ENCODE measurements around the gene RNF166.

Gene RNF166

GRCh38 chr16:88699180-88699579 is 7.0 kb downstream of the RNF166 start:
- Histone ChIP-seq H3K9me3 (ENCODE audit: control insufficient read depth, insufficient read depth, low read length) (no peaks in the 10 kb centered on the region), H3K4me3 (ENCODE audit: low read depth, low read length) (no peak overlapping the region), H3K4me1 (ENCODE audit: control insufficient read depth, insufficient read depth, low read length) (no peaks in the 10 kb centered on the region), H3K9ac (ENCODE audit: low read depth, low read length) (no peak overlapping the region), H3K36me3 (ENCODE audit: control insufficient read depth, insufficient read depth, low read length) (peaks cover 24% of the 10 kb centered on the region), H3K27me3 (ENCODE audit: control insufficient read depth, insufficient read depth, low read length) (no peaks in the 10 kb centered on the region)

- Histone ChIP-seq H3K9ac (ENCODE audit: low read depth, low read length) (no peak overlapping the region), H3K4me3 (ENCODE audit: low read depth, low read length) (no peak overlapping the region), H3K27me3 (ENCODE audit: control insufficient read depth, insufficient read depth, low read length) (no peaks in the 10 kb centered on the region), H3K4me1 (ENCODE audit: control insufficient read depth, insufficient read depth, low read length) (no peaks in the 10 kb centered on the region), H3K36me3 (ENCODE audit: control insufficient read depth, insufficient read depth, low read length) (peaks cover 24% of the 10 kb centered on the region), H3K9me3 (ENCODE audit: control insufficient read depth, insufficient read depth, low read length) (no peaks in the 10 kb centered on the region)
These were observed 7.6 kb downstream of the RNF166 start for GRCh38 chr16:88698646-88699045.

- Histone ChIP-seq H3K9me3 (ENCODE audit: control insufficient read depth, insufficient read depth, low read length) (no peaks in the 10 kb centered on the region), H3K27me3 (ENCODE audit: control insufficient read depth, insufficient read depth, low read length) (no peaks in the 10 kb centered on the region), H3K9ac (ENCODE audit: low read depth, low read length) (no peak overlapping the region), H3K4me1 (ENCODE audit: control insufficient read depth, insufficient read depth, low read length) (no peaks in the 10 kb centered on the region), H3K4me3 (ENCODE audit: low read depth, low read length) (no peak overlapping the region), H3K36me3 (ENCODE audit: control insufficient read depth, insufficient read depth, low read length) (peaks cover 24% of the 10 kb centered on the region)
These were observed 8.2 kb downstream of the RNF166 start for GRCh38 chr16:88697831-88698615.

GRCh38 chr16:88697116-88697830 is 8.9 kb downstream of the RNF166 start:
- H3K9ac ChIP-seq (ENCODE audit: low read depth, low read length) = no peak overlapping the region
- no peaks in the 10 kb centered on the region for H3K4me1 ChIP-seq (ENCODE audit: control insufficient read depth, insufficient read depth, low read length)
- no peaks in the 10 kb centered on the region for H3K9me3 ChIP-seq (ENCODE audit: control insufficient read depth, insufficient read depth, low read length)
- H3K4me3 ChIP-seq (ENCODE audit: low read depth, low read length) = no peak overlapping the region
- no peaks in the 10 kb centered on the region for H3K27me3 ChIP-seq (ENCODE audit: control insufficient read depth, insufficient read depth, low read length)
- peaks cover 24% of the 10 kb centered on the region for H3K36me3 ChIP-seq (ENCODE audit: control insufficient read depth, insufficient read depth, low read length)

- no peak overlapping the region for H3K4me3 ChIP-seq (ENCODE audit: low read depth, low read length)
- no peaks in the 10 kb centered on the region for H3K4me1 ChIP-seq (ENCODE audit: control insufficient read depth, insufficient read depth, low read length)
- no peak overlapping the region for H3K9ac ChIP-seq (ENCODE audit: low read depth, low read length)
- peaks cover 24% of the 10 kb centered on the region for H3K36me3 ChIP-seq (ENCODE audit: control insufficient read depth, insufficient read depth, low read length)
- no peaks in the 10 kb centered on the region for H3K9me3 ChIP-seq (ENCODE audit: control insufficient read depth, insufficient read depth, low read length)
- no peaks in the 10 kb centered on the region for H3K27me3 ChIP-seq (ENCODE audit: control insufficient read depth, insufficient read depth, low read length)
These were observed 9.8 kb downstream of the RNF166 start for GRCh38 chr16:88696441-88696840.

- no peaks in the 10 kb centered on the region for H3K27me3 ChIP-seq (ENCODE audit: control insufficient read depth, insufficient read depth, low read length)
- H3K9me3 ChIP-seq (ENCODE audit: control insufficient read depth, insufficient read depth, low read length) = no peaks in the 10 kb centered on the region
- H3K4me1 ChIP-seq (ENCODE audit: control insufficient read depth, insufficient read depth, low read length) = no peaks in the 10 kb centered on the region
- no peak overlapping the region for H3K9ac ChIP-seq (ENCODE audit: low read depth, low read length)
- H3K36me3 ChIP-seq (ENCODE audit: control insufficient read depth, insufficient read depth, low read length) = peaks cover 23% of the 10 kb centered on the region
- no peak overlapping the region for H3K4me3 ChIP-seq (ENCODE audit: low read depth, low read length)
These were observed 10.5 kb downstream of the RNF166 start for GRCh38 chr16:88695753-88696152.

- Histone ChIP-seq H3K9me3 (ENCODE audit: control insufficient read depth, insufficient read depth, low read length) (no peaks in the 10 kb centered on the region), H3K4me3 (ENCODE audit: low read depth, low read length) (no peak overlapping the region), H3K36me3 (ENCODE audit: control insufficient read depth, insufficient read depth, low read length) (peaks cover 19% of the 10 kb centered on the region), H3K27me3 (ENCODE audit: control insufficient read depth, insufficient read depth, low read length) (no peaks in the 10 kb centered on the region), H3K9ac (ENCODE audit: low read depth, low read length) (no peak overlapping the region), H3K4me1 (ENCODE audit: control insufficient read depth, insufficient read depth, low read length) (no peaks in the 10 kb centered on the region)
These were observed 11.0 kb downstream of the RNF166 start for GRCh38 chr16:88695218-88695617.

- Histone ChIP-seq H3K36me3 (ENCODE audit: control insufficient read depth, insufficient read depth, low read length) (peaks cover 15% of the 10 kb centered on the region), H3K9ac (ENCODE audit: low read depth, low read length) (no peak overlapping the region), H3K9me3 (ENCODE audit: control insufficient read depth, insufficient read depth, low read length) (no peaks in the 10 kb centered on the region), H3K4me3 (ENCODE audit: low read depth, low read length) (no peak overlapping the region), H3K4me1 (ENCODE audit: control insufficient read depth, insufficient read depth, low read length) (no peaks in the 10 kb centered on the region), H3K27me3 (ENCODE audit: control insufficient read depth, insufficient read depth, low read length) (no peaks in the 10 kb centered on the region)
These were observed 11.8 kb downstream of the RNF166 start for GRCh38 chr16:88694221-88695087.

GRCh38 chr16:88693420-88694177 is 12.6 kb downstream of the RNF166 start:
- Histone ChIP-seq H3K27me3 (ENCODE audit: control insufficient read depth, insufficient read depth, low read length) (peaks cover 2% of the 10 kb centered on the region), H3K9ac (ENCODE audit: low read depth, low read length) (no peak overlapping the region), H3K4me3 (ENCODE audit: low read depth, low read length) (no peak overlapping the region), H3K9me3 (ENCODE audit: control insufficient read depth, insufficient read depth, low read length) (no peaks in the 10 kb centered on the region), H3K4me1 (ENCODE audit: control insufficient read depth, insufficient read depth, low read length) (peaks cover 2% of the 10 kb centered on the region), H3K36me3 (ENCODE audit: control insufficient read depth, insufficient read depth, low read length) (peaks cover 13% of the 10 kb centered on the region)

GRCh38 chr16:88692861-88693260 is 13.3 kb downstream of the RNF166 start:
- H3K27me3 ChIP-seq (ENCODE audit: control insufficient read depth, insufficient read depth, low read length) = peaks cover 2% of the 10 kb centered on the region
- no peak overlapping the region for H3K4me3 ChIP-seq (ENCODE audit: low read depth, low read length)
- no peaks in the 10 kb centered on the region for H3K9me3 ChIP-seq (ENCODE audit: control insufficient read depth, insufficient read depth, low read length)
- H3K9ac ChIP-seq (ENCODE audit: low read depth, low read length) = no peak overlapping the region
- peaks cover 11% of the 10 kb centered on the region for H3K36me3 ChIP-seq (ENCODE audit: control insufficient read depth, insufficient read depth, low read length)
- H3K4me1 ChIP-seq (ENCODE audit: control insufficient read depth, insufficient read depth, low read length) = peaks cover 2% of the 10 kb centered on the region

- H3K4me3 ChIP-seq (ENCODE audit: low read depth, low read length) = no peak overlapping the region
- H3K36me3 ChIP-seq (ENCODE audit: control insufficient read depth, insufficient read depth, low read length) = peaks cover 4% of the 10 kb centered on the region
- H3K4me1 ChIP-seq (ENCODE audit: control insufficient read depth, insufficient read depth, low read length) = peaks cover 2% of the 10 kb centered on the region
- H3K27me3 ChIP-seq (ENCODE audit: control insufficient read depth, insufficient read depth, low read length) = peaks cover 6% of the 10 kb centered on the region
- H3K9ac ChIP-seq (ENCODE audit: low read depth, low read length) = no peak overlapping the region
- H3K9me3 ChIP-seq (ENCODE audit: control insufficient read depth, insufficient read depth, low read length) = no peaks in the 10 kb centered on the region
These were observed 14.2 kb downstream of the RNF166 start for GRCh38 chr16:88691924-88692560.
